Measurements from ENCODE around the gene ATP6V1C2.

ATP6V1C2 gene

GRCh38 chr2:10753876-10754275 lies 32.4 kb downstream of the ATP6V1C2 start:
- no peak for ATAC-seq
- H3K36me3 Mint-ChIP-seq: no peaks in the 10 kb centered on the region
- no peaks in the 10 kb centered on the region for H3K27me3 Mint-ChIP-seq
- no peak overlapping the region for H3K4me3 Mint-ChIP-seq
- no peaks in the 10 kb centered on the region for H3K9me3 Mint-ChIP-seq
- H3K27ac Mint-ChIP-seq: no peak overlapping the region
- no peaks in the 10 kb centered on the region for H3K4me1 Mint-ChIP-seq

GRCh38 chr2:10755621-10756020 lies 34.2 kb downstream of the ATP6V1C2 start:
- Mint-ChIP-seq H3K4me1 (no peaks in the 10 kb centered on the region), H3K27me3 (no peaks in the 10 kb centered on the region), H3K36me3 (no peaks in the 10 kb centered on the region), H3K27ac (no peak overlapping the region), H3K4me3 (no peak overlapping the region), H3K9me3 (no peaks in the 10 kb centered on the region)
- ATAC-seq: no peak

- H3K27ac Mint-ChIP-seq: no peak overlapping the region
- no peaks in the 10 kb centered on the region for H3K36me3 Mint-ChIP-seq
- no peak overlapping the region for H3K4me3 Mint-ChIP-seq
- ATAC-seq: no peak
- H3K27me3 Mint-ChIP-seq: peaks cover 5% of the 10 kb centered on the region
- H3K9me3 Mint-ChIP-seq: no peaks in the 10 kb centered on the region
- no peaks in the 10 kb centered on the region for H3K4me1 Mint-ChIP-seq
Measured at GRCh38 chr2:10757814-10758286, 36.4 kb downstream of the ATP6V1C2 start.

DNA sequence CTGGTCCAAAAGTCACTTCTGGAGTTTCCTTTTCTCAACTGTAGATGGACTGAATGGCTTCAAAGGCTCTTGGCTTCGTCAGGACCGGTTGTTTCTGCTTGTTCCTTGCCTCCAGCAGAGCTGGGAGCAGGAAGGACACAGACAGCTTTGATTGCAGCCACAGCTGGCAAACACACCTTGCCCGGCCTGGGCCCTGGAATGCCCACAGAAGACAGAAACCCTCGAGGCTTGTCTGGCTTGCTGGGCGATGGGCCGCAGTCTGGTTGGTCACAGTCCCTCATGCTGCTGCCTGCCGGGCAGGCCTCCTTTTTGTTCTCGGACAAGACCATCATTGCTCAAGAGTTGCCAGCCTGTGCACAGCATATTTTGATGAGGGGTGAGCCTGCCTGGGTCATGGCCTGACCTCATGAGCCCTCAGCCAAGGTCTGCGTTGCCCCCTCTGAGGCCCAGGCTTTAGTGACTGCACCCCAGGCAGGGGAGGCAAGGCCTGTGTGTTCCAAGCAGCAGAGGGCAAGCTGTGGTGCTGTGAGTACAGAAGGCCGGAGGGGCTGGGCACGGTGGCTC lies 37.8 kb downstream of the ATP6V1C2 start:
- Mint-ChIP-seq H3K27me3 (peaks cover 13% of the 10 kb centered on the region), H3K4me1 (peaks cover 4% of the 10 kb centered on the region), H3K4me3 (no peak overlapping the region), H3K9me3 (no peaks in the 10 kb centered on the region), H3K36me3 (no peaks in the 10 kb centered on the region), H3K27ac (no peak overlapping the region)
- ATAC-seq: no peak

- Mint-ChIP-seq H3K27ac (no peak overlapping the region), H3K27me3 (peaks cover 13% of the 10 kb centered on the region), H3K9me3 (no peaks in the 10 kb centered on the region), H3K36me3 (peaks cover 5% of the 10 kb centered on the region), H3K4me1 (peaks cover 14% of the 10 kb centered on the region), H3K4me3 (no peak overlapping the region)
- no peak for ATAC-seq
Measured at GRCh38 chr2:10760794-10761504, 39.5 kb downstream of the ATP6V1C2 start.

DNA sequence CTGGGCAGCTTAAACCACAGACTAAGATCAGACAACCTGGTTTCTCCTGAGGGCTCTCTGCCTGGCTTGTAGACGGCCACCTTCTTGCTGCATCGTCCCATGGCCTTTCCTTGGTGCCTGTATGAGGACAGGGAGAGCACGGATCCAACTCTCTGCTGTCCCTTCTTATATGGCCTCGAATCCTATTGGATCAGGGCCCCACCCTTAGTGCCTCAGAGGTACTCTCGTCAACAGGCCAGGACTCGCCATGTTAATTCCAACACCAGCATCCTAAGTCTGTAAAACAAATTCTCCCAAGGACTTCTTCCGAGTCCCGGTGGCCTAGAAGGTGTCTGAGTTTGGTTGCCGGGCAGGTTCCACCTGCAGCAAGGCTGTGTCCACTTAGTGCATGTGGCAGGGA lies 40.2 kb downstream of the ATP6V1C2 start:
- peaks cover 14% of the 10 kb centered on the region for H3K4me1 Mint-ChIP-seq
- ATAC-seq: no peak
- peaks cover 5% of the 10 kb centered on the region for H3K36me3 Mint-ChIP-seq
- no peaks in the 10 kb centered on the region for H3K9me3 Mint-ChIP-seq
- H3K27me3 Mint-ChIP-seq: peaks cover 13% of the 10 kb centered on the region
- H3K27ac Mint-ChIP-seq: no peak overlapping the region
- no peak overlapping the region for H3K4me3 Mint-ChIP-seq

DNA sequence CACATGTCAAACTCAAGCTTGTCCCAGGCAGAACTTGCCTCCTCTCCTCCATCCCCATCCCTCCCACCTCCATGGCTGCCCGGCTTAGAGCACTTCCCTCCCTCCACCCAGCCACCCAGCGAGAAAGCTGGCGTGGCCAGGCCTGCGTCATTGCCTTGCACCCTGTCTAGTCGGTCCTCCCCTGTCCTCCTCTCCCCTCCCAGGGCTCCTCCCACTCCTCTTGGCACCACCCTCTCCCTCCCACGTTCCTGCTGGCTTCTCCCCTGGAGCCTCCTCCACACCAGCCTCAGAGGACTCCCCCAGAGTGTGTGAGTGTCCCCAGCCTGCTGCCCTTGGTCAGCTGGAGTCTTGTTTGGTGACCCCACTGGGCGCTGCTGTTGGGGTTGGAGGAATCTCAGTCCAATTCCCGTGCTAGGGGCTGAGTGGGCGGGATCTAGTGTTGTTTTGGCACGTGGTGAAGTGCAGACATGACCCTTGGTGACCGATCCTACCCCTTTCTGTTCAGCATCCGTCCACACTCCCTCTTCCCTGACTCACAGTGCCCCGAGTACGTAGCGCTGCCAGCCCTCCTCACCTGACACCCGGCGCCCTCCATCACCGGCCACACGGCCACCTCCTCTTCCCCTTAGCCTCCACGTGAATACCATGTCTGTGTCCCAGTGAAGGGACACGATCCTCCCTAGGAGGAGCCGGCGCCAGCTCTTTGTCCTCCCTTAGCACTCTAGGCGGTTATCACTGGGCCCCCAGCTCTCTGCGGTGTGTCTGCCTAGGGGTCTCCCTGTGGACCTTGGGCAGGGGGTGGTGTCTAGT lies 41.4 kb downstream of the ATP6V1C2 start:
- Mint-ChIP-seq H3K4me3 (no peak overlapping the region), H3K4me1 (peaks cover 14% of the 10 kb centered on the region), H3K9me3 (no peaks in the 10 kb centered on the region), H3K27ac (no peak overlapping the region), H3K27me3 (peaks cover 13% of the 10 kb centered on the region), H3K36me3 (peaks cover 5% of the 10 kb centered on the region)
- no peak for ATAC-seq

- Mint-ChIP-seq H3K4me3 (no peak overlapping the region), H3K9me3 (no peaks in the 10 kb centered on the region), H3K27ac (no peak overlapping the region), H3K27me3 (peaks cover 13% of the 10 kb centered on the region), H3K4me1 (peaks cover 14% of the 10 kb centered on the region), H3K36me3 (peaks cover 5% of the 10 kb centered on the region)
- no peak for ATAC-seq
Measured at GRCh38 chr2:10763461-10763800, 42.0 kb downstream of the ATP6V1C2 start.

DNA sequence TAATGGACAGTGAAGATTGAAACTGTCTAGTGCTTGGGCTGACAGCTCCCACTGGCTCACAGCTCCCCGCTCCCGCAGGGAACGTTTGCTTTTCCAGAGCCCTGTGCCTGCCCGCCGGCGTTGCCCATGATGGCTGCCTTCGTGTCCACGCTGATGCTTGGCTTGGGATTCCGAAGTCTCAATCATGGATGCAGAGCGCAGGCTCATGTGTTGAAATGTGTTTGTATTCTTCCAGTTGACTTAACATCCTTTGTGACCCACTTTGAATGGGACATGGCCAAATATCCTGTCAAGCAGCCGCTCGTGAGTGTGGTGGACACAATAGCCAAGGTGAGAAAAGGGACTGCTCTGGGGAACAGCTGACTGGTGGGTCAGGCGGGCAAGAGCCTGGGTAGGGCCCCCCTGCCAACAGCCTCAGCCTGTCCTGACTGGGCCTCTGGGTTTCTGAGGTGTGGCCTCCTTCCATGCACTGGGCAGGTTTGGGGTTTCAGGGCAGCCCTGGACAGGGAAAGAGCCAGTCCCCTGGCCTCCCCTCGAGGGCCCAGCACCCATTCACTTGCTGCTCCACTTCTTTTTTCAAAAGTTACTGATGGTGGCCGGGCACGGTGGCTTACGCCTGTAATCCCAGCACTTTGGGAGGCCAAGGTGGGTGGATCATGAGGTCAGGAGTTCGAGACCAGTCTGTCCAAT lies 42.8 kb downstream of the ATP6V1C2 start:
- Mint-ChIP-seq H3K36me3 (peaks cover 5% of the 10 kb centered on the region), H3K9me3 (no peaks in the 10 kb centered on the region), H3K4me3 (no peak overlapping the region), H3K4me1 (peaks cover 14% of the 10 kb centered on the region), H3K27me3 (peaks cover 13% of the 10 kb centered on the region), H3K27ac (no peak overlapping the region)
- no peak for ATAC-seq

DNA sequence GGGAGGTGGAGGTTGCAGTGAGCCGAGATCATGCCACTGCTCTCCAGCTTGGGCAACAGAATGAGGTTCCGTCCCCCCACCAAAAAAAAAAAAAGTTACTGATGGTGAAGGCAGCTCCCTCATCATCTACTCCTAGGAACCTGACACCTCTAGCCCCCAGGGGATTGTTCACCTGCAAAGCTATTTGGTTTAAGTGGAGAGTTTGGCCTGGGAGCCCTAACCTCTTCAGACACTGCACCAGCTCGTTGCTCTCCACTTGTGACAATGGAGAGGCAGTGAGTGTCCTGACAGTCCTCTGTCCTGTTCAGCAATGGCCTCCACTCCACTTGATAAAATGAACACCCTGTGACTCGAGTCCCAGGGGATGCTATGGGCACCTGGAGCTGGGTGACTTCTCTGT lies 43.5 kb downstream of the ATP6V1C2 start:
- Mint-ChIP-seq H3K4me3 (no peak overlapping the region), H3K9me3 (no peaks in the 10 kb centered on the region), H3K27ac (no peak overlapping the region), H3K4me1 (peaks cover 14% of the 10 kb centered on the region), H3K36me3 (peaks cover 5% of the 10 kb centered on the region), H3K27me3 (peaks cover 13% of the 10 kb centered on the region)
- ATAC-seq: no peak

- ATAC-seq: no peak
- Mint-ChIP-seq H3K4me1 (peaks cover 14% of the 10 kb centered on the region), H3K27me3 (peaks cover 13% of the 10 kb centered on the region), H3K27ac (no peak overlapping the region), H3K9me3 (no peaks in the 10 kb centered on the region), H3K4me3 (no peak overlapping the region), H3K36me3 (peaks cover 5% of the 10 kb centered on the region)
Measured at GRCh38 chr2:10765461-10765860, 44.0 kb downstream of the ATP6V1C2 start.

- peaks cover 13% of the 10 kb centered on the region for H3K27me3 Mint-ChIP-seq
Measured at GRCh38 chr2:10765914-10766313, 44.5 kb downstream of the ATP6V1C2 start.

GRCh38 chr2:10768063-10768507 lies 46.7 kb downstream of the ATP6V1C2 start:
- H3K27me3 Mint-ChIP-seq: peaks cover 6% of the 10 kb centered on the region
- H3K27ac Mint-ChIP-seq: no peak overlapping the region
- peaks cover 14% of the 10 kb centered on the region for H3K4me1 Mint-ChIP-seq
- H3K9me3 Mint-ChIP-seq: no peaks in the 10 kb centered on the region
- H3K4me3 Mint-ChIP-seq: no peak overlapping the region
- ATAC-seq: no peak
- H3K36me3 Mint-ChIP-seq: peaks cover 5% of the 10 kb centered on the region

More at GRCh38 chr2:10765914-10766313, 44.5 kb downstream of the ATP6V1C2 start:
- no peak overlapping the region for H3K27ac Mint-ChIP-seq
- ATAC-seq: no peak
- peaks cover 5% of the 10 kb centered on the region for H3K36me3 Mint-ChIP-seq
- H3K4me3 Mint-ChIP-seq: no peak overlapping the region
- peaks cover 14% of the 10 kb centered on the region for H3K4me1 Mint-ChIP-seq
- no peaks in the 10 kb centered on the region for H3K9me3 Mint-ChIP-seq

- Mint-ChIP-seq H3K27me3 (no peaks in the 10 kb centered on the region), H3K36me3 (no peaks in the 10 kb centered on the region), H3K4me1 (no peaks in the 10 kb centered on the region), H3K9me3 (no peaks in the 10 kb centered on the region), H3K27ac (no peak overlapping the region), H3K4me3 (no peak overlapping the region)
- ATAC-seq: no peak
Measured at GRCh38 chr2:10770956-10771750, 49.7 kb downstream of the ATP6V1C2 start.

Measured in stimulated activated memory B cell treated with anti-CD40 and anti-IgM and Interleukin-4, amounts not matched to agents 10 μg/mL and 1 μg/mL and 100 μg/mL, for 72 hours (primary cell).